Neural progenitor cell (in vitro differentiated cells): ENCODE results near the gene SRRM5. TPM values are rescaled to one million over a fixed set of nuclear protein-coding genes. Genes with fewer than 3 reads are reported as not detected.
A peak's percentile ranks its signal among the peaks of the same experiment; 100 is the strongest.

Experiments used
- DNase-seq: peaks from one replicate; pipeline ENCODE4 v3.0.0-alpha.2; 2016; ENCODE audit warnings: low spot score
- H2AFZ ChIP-seq: fragments of 200-600 bp; sonication (generic); replicated peaks from 2 replicates; pipeline ENCODE4 v1.6.1; 2016; ENCODE audit warnings: antibody characterized with exemption
- H3F3A ChIP-seq: fragments of 200-600 bp; sonication (generic); 2 replicates; pipeline ENCODE4 v1.6.1; 2016; ENCODE audit warnings: antibody characterized with exemption, low read depth
- H3K27ac ChIP-seq: fragments of 200-600 bp; sonication (generic); 2 replicates; pipeline ENCODE4 v1.5.1; 2016; ENCODE audit warnings: mild to moderate bottlenecking
- H3K27me3 ChIP-seq: fragments of 200-600 bp; sonication (generic); 2 replicates; pipeline ENCODE4 v1.6.1; 2016; ENCODE audit warnings: mild to moderate bottlenecking, moderate library complexity
- H3K36me3 ChIP-seq: fragments of 200-600 bp; sonication (generic); 2 replicates; pipeline ENCODE4 v1.5.1; 2016
- H3K4me1 ChIP-seq: fragments of 200-600 bp; sonication (generic); 2 replicates; pipeline ENCODE4 v1.6.1; 2016; ENCODE audit warnings: mixed run types
- H3K4me2 ChIP-seq: fragments of 200-600 bp; sonication (generic); 2 replicates; pipeline ENCODE4 v1.6.1; 2016
- H3K4me3 ChIP-seq: fragments of 200-600 bp; sonication (generic); 2 replicates; pipeline ENCODE4 v1.5.1; 2016
- H3K79me2 ChIP-seq: fragments of 200-600 bp; sonication (generic); 2 replicates; pipeline ENCODE4 v1.6.1; 2016; ENCODE audit warnings: low read depth
- H3K9ac ChIP-seq: fragments of 200-600 bp; sonication (generic); 2 replicates; pipeline ENCODE4 v1.6.1; 2016
- H3K9me3 ChIP-seq: fragments of 200-600 bp; sonication (generic); 2 replicates; pipeline ENCODE4 v1.5.1; 2016; ENCODE audit warnings: low read depth
- H4K20me1 ChIP-seq: fragments of 200-600 bp; sonication (generic); 2 replicates; pipeline ENCODE4 v1.6.1; 2016; ENCODE audit warnings: low read depth
- H3K27ac Mint-ChIP-seq: 3 replicates; pipeline ENCODE4 v1.8.0; 2021; ENCODE audit warnings: mixed read lengths
- H3K27me3 Mint-ChIP-seq: 2 replicates; pipeline ENCODE4 v1.8.0; 2022; ENCODE audit warnings: low read depth, mild to moderate bottlenecking, inconsistent platforms, moderate library complexity, mixed read lengths; ENCODE audit not compliant: insufficient read depth
- H3K36me3 Mint-ChIP-seq: 3 replicates; pipeline ENCODE4 v1.8.0; 2021; ENCODE audit warnings: mixed read lengths
- H3K4me1 Mint-ChIP-seq: 3 replicates; pipeline ENCODE4 v1.8.0; 2021; ENCODE audit warnings: mixed read lengths
- H3K4me3 Mint-ChIP-seq: 3 replicates; pipeline ENCODE4 v1.8.0; 2021; ENCODE audit warnings: mild to moderate bottlenecking, moderate library complexity, mixed read lengths
- H3K9me3 Mint-ChIP-seq: 3 replicates; pipeline ENCODE4 v1.8.0; 2020; ENCODE audit warnings: mixed read lengths
- EZH2 ChIP-seq: fragments of 200-600 bp; sonication (generic); IDR thresholded peaks from 2 replicates; pipeline ENCODE4 v1.6.1; 2017; ENCODE audit warnings: antibody characterized with exemption, mild to moderate bottlenecking, moderate library complexity
- EZH2phosphoT487 ChIP-seq: fragments of 200-600 bp; sonication (generic); IDR thresholded peaks from 2 replicates; pipeline ENCODE4 v1.6.1; 2017; ENCODE audit warnings: antibody characterized with exemption
- total RNA-seq: library from RNA; depleted of rRNA; stranded (reverse); fragments of >200 nt; gene quantifications from 2 replicates; pipeline ENCODE4 v1.2.3, GENCODE V29; 2015; ENCODE audit warnings: low replicate concordance
- TF ChIP-seq, protein P1 (sequence below): fragments of 200-600 bp; sonication (generic); IDR thresholded peaks from 2 replicates; pipeline ENCODE4 v1.5.1; 2017; ENCODE audit warnings: antibody characterized with exemption, mild to moderate bottlenecking

SRRM5 gene
- total RNA-seq, 1 donor from 2014 or later, result not detected

DNA sequence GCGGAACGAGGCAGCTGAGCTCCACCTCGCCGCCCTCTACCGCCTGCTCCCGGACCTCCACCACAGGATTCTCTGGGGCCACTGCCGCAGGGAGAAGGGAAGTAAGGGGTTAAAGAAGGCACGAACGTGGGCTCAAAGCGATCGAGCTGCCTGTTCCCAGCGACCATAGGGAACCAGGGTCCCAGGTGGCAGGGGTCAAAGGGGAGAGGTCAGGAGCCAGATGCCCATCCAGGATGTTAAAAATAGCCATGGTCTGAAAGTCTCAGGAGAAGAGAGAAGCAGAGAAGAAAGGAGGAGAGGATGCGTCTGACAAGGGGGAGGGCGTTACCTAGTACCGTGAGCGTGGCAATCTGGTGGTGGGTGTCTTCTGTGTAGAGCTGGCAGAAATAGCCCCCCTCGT, 14.9 kb downstream of the SRRM5 start:
- no peaks in the 10 kb centered on the region for H3K9me3 Mint-ChIP-seq
- H3K36me3 ChIP-seq, result no peaks in the 10 kb centered on the region

GRCh38 chr19:43628646-43629326, 16.9 kb downstream of the SRRM5 start:
- no peaks in the 10 kb centered on the region for H3K4me1 ChIP-seq
- no peaks in the 10 kb centered on the region for H3K9me3 Mint-ChIP-seq
- no peak overlapping the region for H3K4me3 Mint-ChIP-seq
- no peak overlapping the region for H3K9ac ChIP-seq
- DNase-seq, result no peak
- peaks cover 11% of the 10 kb centered on the region for H3K4me1 Mint-ChIP-seq
- H3K4me3 ChIP-seq, result no peak overlapping the region
- H3F3A ChIP-seq, result peaks cover 13% of the 10 kb centered on the region
- H3K27me3 Mint-ChIP-seq, result no peaks in the 10 kb centered on the region
- H3K27ac ChIP-seq, result no peak overlapping the region
- H4K20me1 ChIP-seq, result peaks cover 49% of the 10 kb centered on the region
- H3K27ac Mint-ChIP-seq, result no peak overlapping the region
- no peak for TF ChIP-seq EZH2
- TF ChIP-seq, protein P1, sequence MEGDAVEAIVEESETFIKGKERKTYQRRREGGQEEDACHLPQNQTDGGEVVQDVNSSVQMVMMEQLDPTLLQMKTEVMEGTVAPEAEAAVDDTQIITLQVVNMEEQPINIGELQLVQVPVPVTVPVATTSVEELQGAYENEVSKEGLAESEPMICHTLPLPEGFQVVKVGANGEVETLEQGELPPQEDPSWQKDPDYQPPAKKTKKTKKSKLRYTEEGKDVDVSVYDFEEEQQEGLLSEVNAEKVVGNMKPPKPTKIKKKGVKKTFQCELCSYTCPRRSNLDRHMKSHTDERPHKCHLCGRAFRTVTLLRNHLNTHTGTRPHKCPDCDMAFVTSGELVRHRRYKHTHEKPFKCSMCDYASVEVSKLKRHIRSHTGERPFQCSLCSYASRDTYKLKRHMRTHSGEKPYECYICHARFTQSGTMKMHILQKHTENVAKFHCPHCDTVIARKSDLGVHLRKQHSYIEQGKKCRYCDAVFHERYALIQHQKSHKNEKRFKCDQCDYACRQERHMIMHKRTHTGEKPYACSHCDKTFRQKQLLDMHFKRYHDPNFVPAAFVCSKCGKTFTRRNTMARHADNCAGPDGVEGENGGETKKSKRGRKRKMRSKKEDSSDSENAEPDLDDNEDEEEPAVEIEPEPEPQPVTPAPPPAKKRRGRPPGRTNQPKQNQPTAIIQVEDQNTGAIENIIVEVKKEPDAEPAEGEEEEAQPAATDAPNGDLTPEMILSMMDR, result no peak
- TF ChIP-seq EZH2phosphoT487, result no peak
- H3K9me3 ChIP-seq, result no peaks in the 10 kb centered on the region
- no peak overlapping the region for H3K4me2 ChIP-seq
- no peaks in the 10 kb centered on the region for H3K27me3 ChIP-seq
- H3K36me3 ChIP-seq, result no peaks in the 10 kb centered on the region
- H2AFZ ChIP-seq, result no peak overlapping the region
- no peaks in the 10 kb centered on the region for H3K79me2 ChIP-seq
- peaks cover 35% of the 10 kb centered on the region for H3K36me3 Mint-ChIP-seq

More for the DNA sequence above, 14.9 kb downstream of the SRRM5 start:
- Histone ChIP-seq H3F3A (peaks cover 21% of the 10 kb centered on the region), H3K4me3 (no peak overlapping the region), H3K27ac (no peak overlapping the region), H3K27me3 (no peaks in the 10 kb centered on the region), H3K9me3 (no peaks in the 10 kb centered on the region), H3K79me2 (peaks cover under 1% of the 10 kb centered on the region), H3K9ac (no peak overlapping the region), H3K4me2 (no peak overlapping the region), H4K20me1 (peaks cover 46% of the 10 kb centered on the region), H2AFZ (no peak overlapping the region), H3K4me1 (no peaks in the 10 kb centered on the region)
- Mint-ChIP-seq H3K4me1 (peaks cover 6% of the 10 kb centered on the region), H3K36me3 (peaks cover 32% of the 10 kb centered on the region), H3K27ac (peak overlapping the region; percentile 81), H3K27me3 (no peaks in the 10 kb centered on the region), H3K4me3 (no peak overlapping the region)
- TF ChIP-seq EZH2phosphoT487 (no peak), EZH2 (no peak)
- TF ChIP-seq, protein P1, result no peak
- DNase-seq, result no peak

DNA sequence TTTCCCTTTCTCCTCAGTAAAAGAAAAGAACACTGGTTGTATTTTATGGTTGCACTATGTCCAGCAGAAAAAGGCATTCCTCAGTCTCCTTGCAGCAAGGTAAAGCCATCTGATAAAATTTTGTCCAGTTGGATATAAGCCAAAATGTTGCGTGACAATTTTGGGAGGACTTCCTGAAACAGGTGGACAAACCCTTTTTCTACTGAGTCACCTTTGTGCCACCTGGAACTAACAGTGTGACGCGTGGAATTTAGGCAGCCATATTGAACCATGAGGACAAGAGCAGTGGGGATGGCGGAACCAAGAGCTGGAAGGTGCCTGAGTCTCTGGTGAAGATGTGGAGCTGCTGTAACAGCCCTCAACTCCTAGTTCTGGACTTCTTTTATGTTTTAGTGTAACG, 19.6 kb downstream of the SRRM5 start:
- H3K4me3 Mint-ChIP-seq, result no peak overlapping the region
- no peaks in the 10 kb centered on the region for H3K27me3 Mint-ChIP-seq
- H3K27me3 ChIP-seq, result no peaks in the 10 kb centered on the region
- no peak overlapping the region for H3K27ac Mint-ChIP-seq
- H3K27ac ChIP-seq, result no peak overlapping the region
- no peak overlapping the region for H3K9ac ChIP-seq
- H3K36me3 ChIP-seq, result no peaks in the 10 kb centered on the region
- no peak overlapping the region for H3K4me2 ChIP-seq
- H3K36me3 Mint-ChIP-seq, result peaks cover 19% of the 10 kb centered on the region
- TF ChIP-seq EZH2 (no peak), EZH2phosphoT487 (no peak)
- TF ChIP-seq, protein P1, result no peak
- H3F3A ChIP-seq, result peaks cover 18% of the 10 kb centered on the region
- H3K4me1 ChIP-seq, result peaks cover 17% of the 10 kb centered on the region
- no peak for DNase-seq
- H3K4me3 ChIP-seq, result no peak overlapping the region
- H2AFZ ChIP-seq, result no peak overlapping the region
- no peaks in the 10 kb centered on the region for H3K9me3 ChIP-seq
- peaks cover 9% of the 10 kb centered on the region for H3K79me2 ChIP-seq
- no peaks in the 10 kb centered on the region for H3K9me3 Mint-ChIP-seq
- H4K20me1 ChIP-seq, result peaks cover 53% of the 10 kb centered on the region
- H3K4me1 Mint-ChIP-seq, result peaks cover 31% of the 10 kb centered on the region
